ENCODE measurements around the gene RAB6B.

Gene RAB6B

DNA sequence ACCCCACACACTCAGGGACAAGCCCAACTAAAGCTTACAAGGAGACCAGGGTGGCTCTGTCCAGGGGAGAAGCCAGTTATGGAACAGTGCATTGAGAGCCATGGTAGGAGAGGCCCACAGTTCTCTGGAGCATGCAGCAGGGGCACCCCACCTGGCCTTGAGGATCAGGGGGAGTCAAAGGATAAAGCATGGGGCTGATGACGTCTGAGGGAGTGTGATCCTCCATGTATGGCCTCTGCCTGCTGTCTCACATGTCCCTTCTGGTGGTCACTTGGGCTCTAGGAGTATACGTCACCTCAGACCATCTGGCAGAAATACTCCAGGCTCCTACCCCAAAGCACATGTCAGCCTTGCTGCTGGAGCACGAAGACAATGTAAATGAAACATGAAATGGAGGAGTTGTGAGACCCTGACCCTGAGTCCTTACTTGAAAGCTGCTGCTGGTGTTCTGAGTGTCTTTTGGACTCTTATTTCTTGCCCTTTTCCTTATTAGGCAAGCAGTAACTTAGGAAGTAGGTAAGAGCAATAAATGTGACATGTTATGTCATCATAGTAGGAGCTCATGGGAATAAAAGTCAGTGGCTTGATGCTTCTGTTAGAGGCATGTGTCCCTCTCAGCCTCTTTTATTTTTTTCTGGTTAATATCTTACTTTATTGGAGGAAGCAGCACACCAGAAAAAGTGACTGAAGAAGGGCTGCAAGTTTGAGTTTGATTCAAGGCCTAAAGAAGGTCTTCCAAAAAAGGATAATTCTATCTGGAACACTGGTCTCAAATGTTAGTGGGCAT lies 74.6 kb downstream of the RAB6B start:
- no peak overlapping the region for H3K4me3 ChIP-seq (ENCODE audit: low read depth, low read length)
- TF ChIP-seq, protein P1, sequence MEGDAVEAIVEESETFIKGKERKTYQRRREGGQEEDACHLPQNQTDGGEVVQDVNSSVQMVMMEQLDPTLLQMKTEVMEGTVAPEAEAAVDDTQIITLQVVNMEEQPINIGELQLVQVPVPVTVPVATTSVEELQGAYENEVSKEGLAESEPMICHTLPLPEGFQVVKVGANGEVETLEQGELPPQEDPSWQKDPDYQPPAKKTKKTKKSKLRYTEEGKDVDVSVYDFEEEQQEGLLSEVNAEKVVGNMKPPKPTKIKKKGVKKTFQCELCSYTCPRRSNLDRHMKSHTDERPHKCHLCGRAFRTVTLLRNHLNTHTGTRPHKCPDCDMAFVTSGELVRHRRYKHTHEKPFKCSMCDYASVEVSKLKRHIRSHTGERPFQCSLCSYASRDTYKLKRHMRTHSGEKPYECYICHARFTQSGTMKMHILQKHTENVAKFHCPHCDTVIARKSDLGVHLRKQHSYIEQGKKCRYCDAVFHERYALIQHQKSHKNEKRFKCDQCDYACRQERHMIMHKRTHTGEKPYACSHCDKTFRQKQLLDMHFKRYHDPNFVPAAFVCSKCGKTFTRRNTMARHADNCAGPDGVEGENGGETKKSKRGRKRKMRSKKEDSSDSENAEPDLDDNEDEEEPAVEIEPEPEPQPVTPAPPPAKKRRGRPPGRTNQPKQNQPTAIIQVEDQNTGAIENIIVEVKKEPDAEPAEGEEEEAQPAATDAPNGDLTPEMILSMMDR (IDR thresholded peaks at IDR 0.05; ENCODE audit: low read depth, low read length, missing control alignments): no peak
- DNase-seq (ENCODE audit: low read depth): no peak

DNA sequence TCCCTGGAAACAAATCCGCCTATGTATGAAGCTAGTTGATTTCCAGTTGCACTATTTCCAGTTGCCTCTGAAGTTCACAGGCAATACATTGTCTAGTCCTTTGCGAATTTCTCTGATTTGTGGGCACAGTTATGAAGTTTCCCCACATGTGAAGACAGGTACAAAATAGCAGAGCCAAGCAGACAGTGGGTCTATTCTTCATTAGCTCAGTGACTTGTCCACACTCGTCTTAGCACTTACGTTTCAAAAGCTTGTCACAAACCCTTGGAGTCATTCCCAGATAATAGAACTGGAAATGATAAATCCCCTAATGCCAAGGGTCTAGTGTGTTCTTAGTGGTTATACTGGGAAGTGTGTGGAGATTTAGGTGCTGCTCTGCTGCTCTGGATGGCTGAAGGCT lies 75.6 kb downstream of the RAB6B start:
- H3K4me3 ChIP-seq (ENCODE audit: low read depth, low read length): no peak overlapping the region
- TF ChIP-seq, protein P1 (IDR thresholded peaks at IDR 0.05; ENCODE audit: low read depth, low read length, missing control alignments): no peak
- DNase-seq (ENCODE audit: low read depth): no peak

DNA sequence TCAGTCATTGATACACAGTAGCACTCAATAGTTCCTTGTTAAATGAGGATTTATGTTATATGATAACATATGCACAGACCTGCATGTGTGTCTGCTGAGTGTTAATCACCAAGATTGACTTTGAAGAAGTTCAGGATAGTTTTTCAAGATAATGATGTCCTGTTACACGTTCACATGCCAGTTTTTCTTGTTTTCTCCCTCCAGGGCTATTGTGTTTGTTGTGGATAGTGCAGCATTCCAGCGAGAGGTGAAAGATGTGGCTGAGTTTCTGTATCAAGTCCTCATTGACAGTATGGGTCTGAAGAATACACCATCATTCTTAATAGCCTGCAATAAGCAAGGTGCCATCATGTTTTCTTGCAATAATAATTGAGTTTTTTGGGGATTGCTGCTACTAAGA lies 80.3 kb downstream of the RAB6B start:
- TF ChIP-seq, protein P1 (IDR thresholded peaks at IDR 0.05; ENCODE audit: low read depth, low read length, missing control alignments): no peak
- H3K4me3 ChIP-seq (ENCODE audit: low read depth, low read length): no peak overlapping the region
- DNase-seq (ENCODE audit: low read depth): no peak

DNA sequence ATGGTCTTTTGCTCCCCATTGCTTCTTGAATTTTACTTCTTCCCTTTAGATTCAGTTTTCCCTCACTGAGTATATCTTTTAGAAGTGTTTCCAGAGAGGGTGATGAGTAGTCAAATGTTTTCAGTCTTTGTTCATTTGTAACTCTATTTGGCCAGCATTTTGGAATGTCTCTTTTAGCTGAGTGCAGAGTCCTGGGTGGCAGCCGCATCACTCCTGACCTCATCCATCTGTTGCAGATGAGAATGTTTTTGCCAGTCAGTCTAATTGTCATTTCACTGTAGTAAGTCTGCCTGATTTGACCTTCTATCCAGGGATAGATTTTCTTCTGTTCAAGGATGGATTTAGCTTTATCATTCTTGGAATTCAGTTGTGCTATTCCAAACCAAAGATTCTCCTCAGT lies 82.8 kb downstream of the RAB6B start:
- DNase-seq (ENCODE audit: low read depth): no peak
- no peak overlapping the region for H3K4me3 ChIP-seq (ENCODE audit: low read depth, low read length)
- TF ChIP-seq, protein P1 (IDR thresholded peaks at IDR 0.05; ENCODE audit: low read depth, low read length, missing control alignments): no peak

DNA sequence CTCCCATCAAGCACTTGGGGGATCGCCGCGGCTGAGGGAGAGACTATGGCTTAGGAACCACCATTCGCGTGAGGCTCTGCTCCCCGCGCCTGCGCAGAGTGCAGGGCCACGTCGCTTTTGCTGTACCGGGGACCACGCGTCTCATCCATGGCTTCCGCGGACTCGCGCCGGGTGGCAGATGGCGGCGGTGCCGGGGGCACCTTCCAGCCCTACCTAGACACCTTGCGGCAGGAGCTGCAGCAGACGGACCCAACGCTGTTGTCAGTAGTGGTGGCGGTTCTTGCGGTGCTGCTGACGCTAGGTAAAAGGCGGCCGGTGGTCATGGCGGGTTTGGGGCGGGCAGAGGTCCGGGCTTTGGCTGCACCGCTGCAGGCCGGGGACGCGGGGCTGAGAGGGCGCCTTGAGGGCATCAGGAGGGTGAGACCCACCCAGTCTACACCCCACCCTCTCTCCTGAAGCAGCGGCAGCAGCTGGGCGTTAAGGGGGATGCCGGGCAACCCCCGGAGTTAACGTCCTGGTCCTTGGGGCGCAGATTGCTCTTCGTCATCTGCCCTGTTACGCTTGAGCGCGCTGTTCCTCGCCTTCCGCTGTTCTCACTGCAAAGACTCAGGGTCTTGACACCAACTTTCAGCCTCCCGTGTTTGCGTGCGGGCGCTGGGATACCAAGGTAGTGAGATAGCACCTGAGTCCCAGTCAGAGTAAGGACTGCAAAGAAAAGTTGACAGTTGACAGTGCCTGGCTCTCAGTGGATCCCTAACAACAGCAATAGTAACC lies 89.8 kb downstream of the RAB6B start, which contains the start of gene SRPRB:
Gene SRPRB (plus strand): TSS at position 114 of the 774 bp plus-strand sequence. CDS start 34 bp downstream, at position 148.
- peak; percentile 88 for DNase-seq (ENCODE audit: low read depth)
- peak within 1 kb of the TSS; percentile 77 for H3K4me3 ChIP-seq (ENCODE audit: low read depth, low read length)
- TF ChIP-seq, protein P1 (IDR thresholded peaks at IDR 0.05; ENCODE audit: low read depth, low read length, missing control alignments): no peak

DNA sequence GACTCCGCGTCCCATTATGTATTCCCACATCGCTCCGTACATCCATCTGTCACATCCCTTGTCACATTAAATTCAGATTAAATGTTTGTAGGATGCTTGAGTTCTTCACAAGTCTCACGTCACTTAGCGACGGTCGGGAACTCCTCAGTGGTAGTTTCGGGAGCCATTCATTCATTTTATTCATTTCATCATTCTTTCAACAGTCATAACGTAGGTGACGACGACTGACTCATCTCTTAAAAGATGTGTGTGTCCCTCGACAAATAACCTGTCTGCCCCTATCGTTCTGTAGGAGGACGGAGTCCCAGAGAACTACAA lies 90.3 kb downstream of the RAB6B start:
- TF ChIP-seq, protein P1 (IDR thresholded peaks at IDR 0.05; ENCODE audit: low read depth, low read length, missing control alignments): no peak
- no peak for DNase-seq (ENCODE audit: low read depth)
- peak overlapping the region; percentile 77 for H3K4me3 ChIP-seq (ENCODE audit: low read depth, low read length)
